ENCODE results near the gene DLD.
"Not testable (repeated sequence)": the region's sequence is repeated elsewhere in the genome, so short reads cannot be mapped to it uniquely, and the experiment has no call there.

Gene DLD, protein sequence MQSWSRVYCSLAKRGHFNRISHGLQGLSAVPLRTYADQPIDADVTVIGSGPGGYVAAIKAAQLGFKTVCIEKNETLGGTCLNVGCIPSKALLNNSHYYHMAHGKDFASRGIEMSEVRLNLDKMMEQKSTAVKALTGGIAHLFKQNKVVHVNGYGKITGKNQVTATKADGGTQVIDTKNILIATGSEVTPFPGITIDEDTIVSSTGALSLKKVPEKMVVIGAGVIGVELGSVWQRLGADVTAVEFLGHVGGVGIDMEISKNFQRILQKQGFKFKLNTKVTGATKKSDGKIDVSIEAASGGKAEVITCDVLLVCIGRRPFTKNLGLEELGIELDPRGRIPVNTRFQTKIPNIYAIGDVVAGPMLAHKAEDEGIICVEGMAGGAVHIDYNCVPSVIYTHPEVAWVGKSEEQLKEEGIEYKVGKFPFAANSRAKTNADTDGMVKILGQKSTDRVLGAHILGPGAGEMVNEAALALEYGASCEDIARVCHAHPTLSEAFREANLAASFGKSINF

DNA sequence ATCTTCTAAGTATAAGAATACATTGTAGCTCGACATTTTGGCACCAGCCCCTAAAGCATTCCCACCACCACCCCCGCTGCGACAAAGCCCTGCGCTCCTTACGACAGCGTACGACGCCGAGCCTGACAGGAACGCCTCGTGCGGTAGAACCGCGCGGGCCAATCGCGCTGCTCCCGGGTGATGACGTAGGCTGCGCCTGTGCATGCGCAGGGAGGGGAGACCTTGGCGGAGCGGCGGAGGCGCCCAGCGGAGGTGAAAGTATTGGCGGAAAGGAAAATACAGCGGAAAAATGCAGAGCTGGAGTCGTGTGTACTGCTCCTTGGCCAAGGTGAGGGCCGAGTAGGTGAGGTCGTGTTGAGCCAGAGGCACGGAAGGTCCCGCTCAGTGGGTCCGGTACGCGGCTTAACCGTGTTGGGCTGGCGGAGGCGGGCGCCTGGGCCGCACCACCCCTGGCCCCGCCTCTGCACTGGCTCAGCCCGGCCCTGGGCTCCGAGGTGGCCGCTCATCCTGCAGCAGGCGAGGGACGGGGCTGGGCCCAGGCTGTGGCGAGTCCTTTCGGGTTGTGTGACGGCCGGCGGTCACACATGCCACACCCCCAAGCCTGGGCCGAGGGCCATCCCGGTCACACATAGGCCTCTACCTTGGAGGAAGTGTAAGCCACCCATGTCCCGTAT lies at the start of gene DLD:
DLD (plus strand) TSS at position 222 of the 674 bp plus-strand sequence; CDS start at position 290, 68 bp downstream.
- DNase-seq (ENCODE audit: low spot score) = peak; percentile 97

DNA sequence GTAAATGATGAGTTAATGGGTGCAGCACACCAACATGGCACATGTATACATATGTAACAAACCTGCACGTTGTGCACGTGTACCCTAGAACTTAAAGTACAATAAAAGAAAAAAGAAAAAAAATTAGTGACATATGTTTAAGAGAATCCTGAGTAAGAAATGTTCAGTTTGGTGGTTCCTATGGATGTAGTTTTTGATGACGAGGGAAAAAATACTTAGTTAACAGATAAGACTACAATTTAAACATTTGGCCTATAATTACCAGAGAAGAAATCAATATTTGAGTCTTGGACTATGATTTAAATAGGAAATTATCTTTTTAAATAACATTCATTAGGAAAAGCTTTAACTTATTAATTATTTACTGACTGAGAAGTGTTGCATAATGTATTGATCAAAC lies 48.8 kb upstream of the DLD start:
- no peak for DNase-seq (ENCODE audit: low spot score)

DNA sequence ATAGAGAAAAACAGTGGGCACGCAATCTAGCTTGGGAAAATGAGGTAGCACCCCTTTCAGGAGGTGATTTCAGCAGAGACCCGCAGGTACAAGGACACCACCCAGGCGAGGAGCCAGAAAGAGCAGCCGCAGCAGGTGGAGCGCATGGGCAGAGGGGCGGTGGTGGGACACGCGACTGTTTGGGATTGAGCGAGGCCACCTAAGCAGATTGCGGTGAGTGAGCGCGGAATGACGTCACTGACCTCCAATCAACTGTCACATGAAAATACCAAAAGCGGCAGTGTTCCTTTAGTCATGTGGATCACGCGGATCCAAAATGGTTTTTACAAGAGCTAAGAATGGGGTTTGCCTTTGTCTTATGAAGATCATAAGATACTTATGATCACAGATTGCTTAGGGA lies 47.8 kb upstream of the DLD start:
- DNase-seq (ENCODE audit: low spot score) = no peak

DNA sequence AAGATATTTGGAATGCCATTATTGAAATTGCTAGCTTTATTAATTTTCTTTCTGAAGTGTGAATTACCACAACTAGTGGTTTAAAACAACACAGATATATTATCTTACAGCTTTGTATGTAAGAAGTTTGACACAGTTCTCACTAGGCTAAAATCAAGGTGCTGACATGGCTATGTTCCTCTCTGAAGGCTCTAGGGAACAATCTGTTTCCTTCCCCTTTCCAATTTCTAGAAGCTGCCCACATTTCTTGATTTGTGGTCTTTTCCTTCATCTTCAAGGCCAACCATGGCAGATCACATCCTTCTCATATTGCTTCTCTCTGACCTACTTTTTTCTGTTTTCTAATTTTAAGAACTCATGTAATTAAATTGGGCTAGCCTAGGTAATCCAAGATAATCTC lies 44.7 kb upstream of the DLD start:
- DNase-seq (ENCODE audit: low spot score) = no peak

DNA sequence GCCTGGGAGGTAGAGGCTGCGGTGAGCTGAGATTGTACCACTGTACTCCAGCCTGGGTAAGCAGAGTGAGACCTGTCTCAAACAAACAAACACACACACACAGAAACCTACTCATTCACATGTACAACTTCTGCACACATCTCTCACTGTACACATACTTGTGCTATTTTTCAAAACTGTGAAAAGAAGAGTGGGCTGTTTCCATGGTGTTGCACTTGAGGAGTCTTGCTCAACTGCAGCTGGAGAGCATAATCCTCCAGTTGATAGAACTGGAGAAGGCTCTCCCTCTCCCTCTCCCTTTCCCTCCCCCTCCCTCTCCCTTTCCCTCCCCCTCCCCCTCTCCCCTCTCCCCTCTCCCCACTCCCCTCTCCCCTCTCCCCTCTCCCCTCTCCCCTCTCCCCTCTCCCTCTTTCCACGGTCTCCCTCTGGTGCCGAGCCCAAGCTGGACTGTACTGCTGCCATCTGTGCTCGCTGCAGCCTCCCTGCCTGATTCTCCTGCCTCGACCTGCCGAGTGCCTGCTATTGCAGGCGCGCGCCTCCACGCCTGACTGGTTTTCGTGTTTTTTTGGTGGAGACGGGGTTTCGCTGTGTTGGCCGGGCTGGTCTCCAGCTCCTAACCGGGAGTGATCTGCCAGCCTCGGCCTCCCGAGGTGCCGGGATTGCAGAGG lies 43.7 kb upstream of the DLD start:
- DNase-seq (ENCODE audit: low spot score) = no peak

DNA sequence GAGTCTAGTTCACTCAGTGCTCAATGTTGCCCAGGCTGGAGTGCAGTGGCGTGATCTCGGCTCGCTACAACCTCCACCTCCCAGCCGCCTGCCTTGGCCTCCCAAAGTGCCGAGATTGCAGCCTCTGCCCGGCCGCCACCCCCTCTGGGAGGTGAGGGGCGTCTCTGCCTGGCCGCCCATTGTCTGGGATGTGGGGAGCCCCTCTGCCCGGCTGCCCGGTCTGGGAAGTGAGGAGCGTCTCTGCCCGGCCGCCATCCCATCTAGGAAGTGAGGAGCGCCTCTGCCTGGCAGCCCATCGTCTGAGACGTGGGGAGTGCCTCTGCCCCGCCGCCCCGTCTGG lies 43.2 kb upstream of the DLD start:
- DNase-seq (ENCODE audit: low spot score) = not testable (repeated sequence)

DNA sequence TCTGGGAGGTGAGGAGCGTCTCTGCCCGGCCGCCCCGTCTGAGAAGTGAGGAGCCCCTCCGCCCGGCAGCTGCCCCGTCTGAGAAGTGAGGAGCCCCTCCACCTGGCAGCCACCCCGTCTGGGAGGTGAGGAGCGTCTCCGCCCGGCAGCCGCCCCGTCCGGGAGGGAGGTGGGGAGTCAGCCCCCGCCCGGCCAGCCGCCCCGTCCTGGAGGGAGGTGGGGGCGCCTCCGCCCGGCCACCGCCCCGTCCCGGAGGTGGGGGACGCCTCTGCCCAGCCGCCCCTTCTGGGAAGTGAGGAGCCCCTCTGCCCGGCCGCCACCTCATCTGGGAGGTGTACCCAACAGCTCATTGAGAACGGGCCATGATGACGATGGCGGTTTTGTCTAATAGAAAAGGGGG lies 42.8 kb upstream of the DLD start:
- DNase-seq (ENCODE audit: low spot score) = not testable (repeated sequence)

DNA sequence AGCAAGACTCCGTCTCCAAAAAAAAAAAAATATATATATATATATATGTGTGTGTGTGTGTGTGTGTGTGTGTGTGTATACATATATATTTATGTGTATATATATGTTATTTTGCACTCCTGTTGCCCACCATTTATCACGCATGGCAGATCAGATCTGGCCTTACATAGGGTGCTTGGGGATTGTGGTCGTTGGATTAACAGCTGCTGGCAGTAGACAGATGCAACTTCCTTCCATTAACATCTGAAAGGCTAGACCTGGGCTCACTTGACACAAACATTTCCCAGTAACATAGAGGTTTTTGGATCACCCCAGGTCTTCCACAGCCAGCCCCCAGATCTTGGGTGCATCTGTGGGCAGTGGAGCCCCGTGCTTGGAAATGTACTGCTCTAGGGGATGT lies 40.8 kb upstream of the DLD start:
- no peak for DNase-seq (ENCODE audit: low spot score)

DNA sequence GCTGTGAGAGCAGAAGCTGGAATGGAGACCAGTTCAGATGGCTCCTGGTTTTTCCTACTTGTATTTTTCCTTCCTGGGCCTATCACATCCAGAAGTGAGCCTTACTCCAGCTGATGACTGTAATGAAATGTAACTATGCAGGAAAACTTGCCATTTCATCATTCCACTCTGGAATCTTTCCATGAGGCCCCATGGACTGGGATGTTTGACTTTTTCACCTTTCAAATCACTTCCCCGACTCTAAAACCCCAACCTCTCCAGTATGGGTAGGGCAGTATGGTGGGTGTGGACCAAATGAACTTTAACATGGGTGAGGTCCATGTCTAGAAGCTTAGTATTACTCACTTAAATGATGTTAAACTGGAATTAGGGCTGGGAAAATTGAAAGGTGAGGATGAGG lies 40.3 kb upstream of the DLD start:
- DNase-seq (ENCODE audit: low spot score) = no peak

DNA sequence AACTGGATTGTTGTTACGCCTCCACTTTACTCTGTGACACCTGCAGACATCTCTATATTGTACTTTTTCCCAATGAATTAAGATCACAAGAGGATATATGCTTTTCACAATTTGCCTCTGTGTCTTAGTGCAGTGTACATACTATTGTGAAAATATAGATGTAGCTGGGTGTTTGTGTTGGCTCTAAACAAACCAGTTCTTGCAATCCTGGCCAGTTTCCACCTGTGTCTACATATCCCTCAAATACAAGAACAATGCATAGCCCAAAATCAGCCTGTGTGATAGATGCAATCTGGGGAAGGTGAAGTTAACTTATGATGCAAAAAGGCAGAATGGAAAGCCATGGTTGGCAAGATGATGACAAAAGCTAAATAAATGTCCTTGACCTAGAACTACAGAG lies 36.5 kb upstream of the DLD start:
- no peak for DNase-seq (ENCODE audit: low spot score)

DNA sequence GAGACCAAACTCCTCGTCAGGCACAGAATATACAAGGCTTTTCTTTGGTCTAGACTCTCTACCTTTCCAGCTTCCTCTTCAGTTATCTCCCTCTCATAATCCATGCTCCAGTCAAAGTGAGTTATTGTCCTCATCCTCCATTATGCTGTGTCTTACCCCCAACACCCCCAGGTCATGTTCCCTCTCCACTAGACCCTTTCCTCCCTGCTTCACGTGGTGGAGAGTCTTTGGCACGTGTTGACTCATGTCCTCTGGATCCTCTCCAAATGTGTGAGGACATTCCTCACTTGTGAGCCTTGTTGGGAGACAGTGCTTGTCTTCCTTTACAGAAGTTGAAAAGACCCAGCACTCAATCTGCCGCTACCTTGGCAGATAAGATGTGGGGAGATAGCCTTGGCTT lies 36.0 kb upstream of the DLD start:
- DNase-seq (ENCODE audit: low spot score) = peak; percentile 32

DNA sequence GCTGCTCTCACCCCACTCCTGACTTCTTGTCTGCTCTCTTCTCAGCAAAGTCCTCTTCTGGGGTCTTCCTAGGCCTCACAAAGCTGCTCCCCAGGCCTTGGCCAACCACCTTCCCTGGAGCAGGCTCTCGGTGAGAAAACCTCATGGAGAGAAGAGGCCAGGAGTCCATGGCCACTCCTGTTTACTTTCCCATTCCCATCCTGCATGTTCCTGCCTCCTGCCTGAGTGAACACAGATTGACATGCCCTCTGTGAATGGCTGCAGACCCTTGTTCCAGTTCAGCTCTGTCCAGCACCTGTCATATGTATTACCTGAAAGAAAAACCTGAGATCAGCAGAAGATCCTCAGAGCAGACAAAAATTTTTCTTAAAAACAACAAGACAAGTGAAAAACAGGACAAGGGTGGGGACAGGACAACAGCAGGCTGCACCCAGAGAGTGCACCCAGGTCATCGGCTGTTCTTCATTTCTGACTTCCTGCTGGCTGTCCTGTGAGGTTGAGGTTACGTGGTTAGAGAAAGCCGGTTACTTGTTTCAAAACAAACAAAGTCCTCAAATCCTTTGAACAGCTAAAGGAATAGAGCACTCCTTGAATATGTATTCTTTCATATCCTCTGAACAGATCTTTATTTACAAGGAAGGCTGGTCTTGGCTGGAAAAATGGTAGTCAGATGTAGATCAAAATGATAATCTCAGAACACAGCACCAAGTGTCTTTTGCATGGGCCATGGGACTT lies 34.0 kb upstream of the DLD start:
- no peak for DNase-seq (ENCODE audit: low spot score)

DNA sequence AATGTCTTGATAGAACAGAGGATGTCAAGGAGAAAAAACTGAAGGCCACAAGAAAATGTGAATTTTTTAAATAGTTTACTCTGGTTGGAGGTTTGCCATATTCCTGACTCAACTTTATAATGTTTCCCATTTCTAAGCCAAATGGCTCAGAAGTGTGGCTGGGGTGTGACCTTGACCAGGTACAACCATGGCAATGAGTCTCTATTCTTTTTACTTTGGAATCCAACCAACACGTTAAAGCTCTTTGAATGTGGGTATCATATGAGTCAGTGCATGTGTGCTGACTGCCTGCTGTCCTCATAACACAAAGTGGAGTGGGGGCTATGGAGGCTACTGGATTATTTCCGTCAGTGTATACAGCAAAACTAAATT lies 33.5 kb upstream of the DLD start:
- DNase-seq (ENCODE audit: low spot score) = peak; percentile 29

DNA sequence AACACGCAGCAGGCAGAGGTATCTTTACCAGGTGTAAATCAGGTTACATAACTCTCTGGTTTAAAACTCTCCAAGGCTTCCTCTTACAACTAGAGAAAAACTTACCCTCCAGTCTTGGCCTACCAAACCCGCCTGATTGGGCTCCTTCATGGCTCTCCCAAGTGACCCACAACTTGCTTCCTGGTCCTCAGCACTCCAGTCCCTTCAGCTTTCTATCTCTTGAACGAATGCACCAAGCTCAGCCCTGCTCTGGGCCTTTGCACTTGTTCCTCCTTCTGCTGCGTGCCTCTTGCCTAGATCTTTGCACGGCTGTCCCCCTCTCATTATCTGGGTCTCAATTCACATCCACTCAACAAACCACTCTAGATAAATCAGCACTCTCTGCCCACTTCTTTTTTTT lies 32.7 kb upstream of the DLD start:
- DNase-seq (ENCODE audit: low spot score) = no peak

DNA sequence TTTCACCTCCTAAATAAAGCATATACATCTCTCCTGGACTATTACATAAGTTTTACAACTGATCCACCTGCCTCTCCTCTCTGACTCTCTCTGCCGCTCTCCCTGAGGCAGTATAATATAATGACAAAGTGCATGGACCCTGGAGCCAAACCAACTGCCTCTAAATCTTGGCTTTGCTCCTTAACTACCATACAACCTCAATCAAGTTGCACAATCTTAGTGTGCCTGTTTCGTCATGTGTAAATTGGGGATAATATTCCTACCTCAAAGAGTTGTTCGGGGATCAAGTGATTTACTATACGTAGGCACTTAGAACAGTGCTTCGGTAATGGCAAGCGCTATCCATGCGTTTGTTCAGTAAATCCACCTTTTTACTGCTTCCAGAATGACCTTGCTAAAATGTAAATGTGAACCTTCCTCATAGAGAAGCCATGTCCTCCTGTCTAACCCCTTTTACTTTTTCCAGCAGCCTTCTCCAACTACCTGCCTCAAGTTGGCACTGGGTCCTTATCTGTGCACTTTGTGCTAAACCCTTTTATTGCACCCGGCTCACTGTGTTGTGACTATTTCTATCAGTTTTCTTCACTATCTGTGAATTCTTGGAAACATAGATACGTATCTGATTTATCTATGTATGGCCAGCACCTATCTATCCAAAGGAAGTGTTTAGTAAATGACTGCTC lies 30.6 kb upstream of the DLD start:
- DNase-seq (ENCODE audit: low spot score) = no peak

DNA sequence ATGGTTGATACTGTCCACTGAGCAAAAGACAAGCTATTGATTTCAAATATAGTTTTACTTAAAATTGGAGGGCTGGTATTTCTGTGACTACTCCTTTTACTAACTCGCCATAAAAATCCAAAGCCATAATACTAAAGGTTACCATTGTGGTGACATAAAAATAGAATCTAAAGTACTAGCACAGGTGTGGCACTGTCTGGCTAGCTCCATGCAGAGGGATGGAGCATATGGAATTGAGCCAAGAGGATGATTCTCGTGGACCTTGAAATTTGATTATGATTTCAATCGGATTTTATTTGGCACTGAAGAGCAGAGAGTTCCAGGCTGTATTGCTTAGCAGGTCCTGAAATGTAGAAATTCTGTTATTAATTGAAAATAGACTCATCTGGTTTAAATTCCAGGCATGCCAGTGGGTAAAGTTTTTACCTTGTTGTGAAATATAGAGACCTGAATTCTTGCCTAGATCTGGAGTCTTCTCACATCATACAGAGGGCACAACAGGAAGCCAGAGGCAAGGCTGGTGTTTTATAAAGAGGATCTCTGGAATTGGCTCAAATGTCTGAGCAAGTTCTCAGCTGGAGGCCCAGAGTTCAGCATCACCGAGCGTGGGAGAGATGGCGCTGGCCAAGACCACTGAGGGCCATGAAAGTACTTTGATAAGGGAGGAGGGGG lies 29.9 kb upstream of the DLD start:
- no peak for DNase-seq (ENCODE audit: low spot score)

DNA sequence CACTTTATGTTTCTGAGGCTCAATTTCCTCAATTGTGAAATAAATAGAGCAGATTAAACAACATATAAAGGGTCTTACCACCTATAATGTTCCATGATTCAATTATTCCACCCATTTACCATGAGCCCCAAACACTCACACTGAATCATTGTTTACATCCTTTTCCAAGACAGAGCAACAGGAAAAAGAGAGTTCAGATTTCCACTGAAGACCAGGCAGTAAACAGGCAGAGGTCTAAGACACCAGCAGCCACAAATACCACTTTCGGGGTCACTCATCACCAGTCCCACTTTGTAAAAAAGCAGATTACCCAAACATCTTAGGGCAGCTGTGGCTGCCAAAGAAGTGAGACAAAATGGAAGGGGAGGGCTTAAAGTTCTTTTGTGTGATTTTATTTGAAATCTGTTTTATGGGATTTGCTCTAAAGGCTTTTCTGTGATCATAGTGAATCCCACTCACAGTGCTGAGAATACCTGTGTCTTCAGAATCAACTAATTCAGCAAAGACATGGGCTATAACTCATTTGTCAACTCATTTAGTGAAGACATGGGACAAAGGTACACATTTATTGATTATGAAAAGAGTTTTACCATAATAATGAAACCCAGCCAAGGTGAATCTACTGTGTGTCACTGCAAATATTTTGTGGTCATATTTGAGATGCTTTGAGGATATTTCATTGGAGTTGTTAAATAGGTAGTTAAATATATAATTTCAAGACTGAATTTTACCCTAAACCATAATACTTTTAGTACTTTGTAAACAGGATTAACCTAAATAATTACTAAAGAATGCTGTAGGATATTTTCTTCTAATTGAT lies 24.8 kb upstream of the DLD start:
- no peak for DNase-seq (ENCODE audit: low spot score)

DNA sequence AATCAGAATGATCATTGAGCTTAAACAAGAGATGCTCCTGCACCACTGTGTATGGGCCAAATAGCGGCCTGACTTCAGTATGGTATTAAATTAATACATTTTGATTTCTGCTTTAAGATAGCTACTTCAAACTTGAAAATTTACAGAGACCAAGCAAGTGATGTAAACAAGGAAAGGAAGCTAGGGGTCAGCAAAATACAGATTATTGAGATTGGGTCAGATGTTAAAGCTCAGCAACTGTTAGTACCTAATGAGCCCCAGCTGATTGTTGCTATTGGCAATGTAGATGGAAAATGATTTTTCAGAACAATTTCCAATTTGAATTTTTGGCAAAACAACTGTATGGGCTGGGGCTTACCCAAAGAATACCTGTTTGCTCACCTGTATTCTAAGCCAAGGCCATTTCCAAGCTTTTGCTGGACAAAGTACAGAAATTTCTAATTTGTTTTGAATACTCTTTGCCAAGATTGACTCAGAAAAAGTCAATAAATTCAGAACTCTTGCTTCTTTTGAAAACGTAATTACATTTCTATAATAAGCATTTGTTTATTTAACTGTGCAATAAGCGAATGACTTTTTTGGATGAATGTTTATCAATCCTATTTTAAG lies 23.0 kb upstream of the DLD start:
- DNase-seq (ENCODE audit: low spot score) = no peak

DNA sequence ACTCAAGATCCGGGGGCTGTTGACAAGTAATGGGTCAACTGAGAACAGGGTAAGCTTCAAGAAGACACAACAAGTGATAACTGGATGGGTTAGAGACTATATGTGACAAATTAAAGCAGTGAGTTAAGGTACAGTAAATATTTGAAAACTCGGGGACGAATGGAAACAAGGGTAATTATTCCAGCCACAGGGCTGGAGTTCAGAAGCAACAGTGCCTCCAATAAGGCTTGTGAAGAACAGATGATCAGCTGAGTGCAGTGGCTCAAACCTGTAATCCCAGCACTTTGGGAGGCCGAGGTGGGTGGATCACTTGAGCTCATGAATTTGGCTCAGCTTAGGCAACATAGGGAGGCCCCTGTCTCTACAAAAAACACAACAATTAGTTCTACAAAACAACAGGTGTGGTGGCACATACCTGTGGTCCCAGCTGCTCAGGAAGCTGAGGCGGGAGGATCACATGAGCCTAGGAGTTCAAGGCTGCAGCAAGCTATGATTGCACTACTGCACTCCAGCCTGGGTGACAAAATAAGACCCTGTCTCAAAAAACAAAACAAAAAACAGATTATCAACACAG lies 20.5 kb upstream of the DLD start:
- DNase-seq (ENCODE audit: low spot score) = no peak

DNA sequence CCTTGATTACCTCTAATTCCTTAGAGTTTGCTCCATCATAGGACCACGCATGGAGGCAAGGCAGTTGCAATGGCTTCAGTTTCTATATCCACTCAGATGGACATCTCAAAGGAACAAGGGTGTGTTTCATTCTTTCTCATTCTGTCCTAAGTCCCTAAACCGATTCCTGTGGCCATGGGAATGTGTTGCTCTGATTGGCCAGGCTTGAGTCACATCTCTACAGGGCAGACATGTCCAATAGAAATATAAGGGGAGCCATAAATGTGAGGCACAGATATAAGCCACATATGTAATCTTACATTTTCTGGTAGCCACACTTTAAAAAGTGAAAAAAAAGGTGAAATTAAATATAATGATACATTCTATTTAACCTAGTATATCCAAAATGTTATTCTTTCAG lies 16.9 kb upstream of the DLD start:
- DNase-seq (ENCODE audit: low spot score) = no peak

Measured in AG08396 (cell line).